HEK293 (cell line): ENCODE data around the gene VPS11.

Experiments used
- FEZF1 ChIP-seq: fragments of 450-650 bp; formaldehyde crosslinking; IDR thresholded peaks from 2 replicates; pipeline ENCODE4 v1.5.1; 2016; ENCODE audit warnings: missing biosample characterization, missing genetic modification characterization
- GFI1B ChIP-seq: fragments of 450-650 bp; formaldehyde crosslinking; IDR thresholded peaks from 2 replicates; pipeline ENCODE4 v1.5.1; 2016; ENCODE audit warnings: missing biosample characterization, missing genetic modification characterization
- MEIS1 ChIP-seq: sonication (generic); formaldehyde crosslinking; IDR thresholded peaks from 2 replicates; pipeline ENCODE4 v1.8.1; 2022; ENCODE audit warnings: missing genetic modification reagents, mild to moderate bottlenecking, borderline replicate concordance
- PATZ1 ChIP-seq: fragments of 450-650 bp; formaldehyde crosslinking; IDR thresholded peaks from 2 replicates; pipeline ENCODE4 v1.5.1; 2016; ENCODE audit warnings: missing biosample characterization, missing genetic modification characterization
- PRDM10 ChIP-seq: fragments of 450-650 bp; formaldehyde crosslinking; IDR thresholded peaks from 2 replicates; pipeline ENCODE4 v1.5.1; 2016; ENCODE audit warnings: missing biosample characterization, missing genetic modification characterization
- REPIN1 ChIP-seq: fragments of 450-650 bp; formaldehyde crosslinking; IDR thresholded peaks from 2 replicates; pipeline ENCODE4 v1.5.1; 2017; ENCODE audit warnings: missing biosample characterization, missing genetic modification characterization, low read depth
- SALL2 ChIP-seq: fragments of 450-650 bp; formaldehyde crosslinking; IDR thresholded peaks from 2 replicates; pipeline ENCODE4 v1.5.0; 2017; ENCODE audit warnings: missing biosample characterization, mild to moderate bottlenecking, missing genetic modification characterization, borderline replicate concordance
- SCRT1 ChIP-seq: fragments of 450-650 bp; formaldehyde crosslinking; IDR thresholded peaks from 2 replicates; pipeline ENCODE4 v1.5.1; 2016; ENCODE audit warnings: missing biosample characterization, missing genetic modification characterization, borderline replicate concordance
- YY1 ChIP-seq: fragments of 450-650 bp; formaldehyde crosslinking; IDR thresholded peaks from 2 replicates; pipeline ENCODE4 v1.5.1; 2018; ENCODE audit warnings: missing biosample characterization, missing genetic modification characterization
- ZBTB11 ChIP-seq: fragments of 450-650 bp; formaldehyde crosslinking; conservative IDR thresholded peaks from 2 replicates; pipeline ENCODE4 v1.5.1; 2016; ENCODE audit warnings: low read depth, missing biosample characterization, missing genetic modification characterization
- ZBTB48 ChIP-seq: fragments of 450-650 bp; formaldehyde crosslinking; IDR thresholded peaks from 2 replicates; pipeline ENCODE4 v1.5.1; 2016; ENCODE audit warnings: missing biosample characterization, missing genetic modification characterization
- ZNF121 ChIP-seq: fragments of 450-650 bp; formaldehyde crosslinking; IDR thresholded peaks from 2 replicates; pipeline ENCODE4 v1.5.1; 2016; ENCODE audit warnings: missing biosample characterization, missing genetic modification characterization
- ZNF174 ChIP-seq: fragments of 450-650 bp; formaldehyde crosslinking; IDR thresholded peaks from 2 replicates; pipeline ENCODE4 v1.5.0; 2017; ENCODE audit warnings: missing biosample characterization, mild to moderate bottlenecking, missing genetic modification characterization
- ZNF175 ChIP-seq: fragments of 450-650 bp; formaldehyde crosslinking; IDR thresholded peaks from 2 replicates; pipeline ENCODE4 v1.5.1; 2016; ENCODE audit warnings: missing biosample characterization, missing genetic modification characterization
- ZNF202 ChIP-seq: fragments of 450-650 bp; formaldehyde crosslinking; IDR thresholded peaks from 2 replicates; pipeline ENCODE4 v1.5.1; 2016; ENCODE audit warnings: missing biosample characterization, missing genetic modification characterization, borderline replicate concordance
- ZNF221 ChIP-seq: fragments of 450-650 bp; formaldehyde crosslinking; IDR thresholded peaks from 2 replicates; pipeline ENCODE4 v1.5.1; 2017; ENCODE audit warnings: missing biosample characterization, missing genetic modification characterization, borderline replicate concordance
- ZNF239 ChIP-seq: fragments of 450-650 bp; formaldehyde crosslinking; IDR thresholded peaks from 2 replicates; pipeline ENCODE4 v1.5.1; 2016; ENCODE audit warnings: missing biosample characterization, missing genetic modification characterization
- ZNF423 ChIP-seq: fragments of 450-650 bp; formaldehyde crosslinking; IDR thresholded peaks from 2 replicates; pipeline ENCODE4 v1.5.1; 2016; ENCODE audit warnings: missing biosample characterization, missing genetic modification characterization
- ZNF510 ChIP-seq: fragments of 450-650 bp; formaldehyde crosslinking; IDR thresholded peaks from 2 replicates; pipeline ENCODE4 v1.5.1; 2018; ENCODE audit warnings: mild to moderate bottlenecking, missing genetic modification characterization, missing biosample characterization; ENCODE audit not compliant: insufficient replicate concordance
- ZNF544 ChIP-seq: fragments of 450-650 bp; formaldehyde crosslinking; IDR thresholded peaks from 2 replicates; pipeline ENCODE4 v1.5.0; 2017; ENCODE audit warnings: missing biosample characterization, missing genetic modification characterization
- ZNF548 ChIP-seq: fragments of 450-650 bp; formaldehyde crosslinking; IDR thresholded peaks from 2 replicates; pipeline ENCODE4 v1.5.1; 2016; ENCODE audit warnings: missing biosample characterization, missing genetic modification characterization
- ZNF600 ChIP-seq: fragments of 450-650 bp; formaldehyde crosslinking; IDR thresholded peaks from 2 replicates; pipeline ENCODE4 v1.5.1; 2016; ENCODE audit warnings: missing biosample characterization, missing genetic modification characterization
- ZNF654 ChIP-seq: fragments of 450-650 bp; formaldehyde crosslinking; IDR thresholded peaks from 2 replicates; pipeline ENCODE4 v1.5.1; 2016; ENCODE audit warnings: low read depth, missing biosample characterization, missing genetic modification characterization
- ZNF660 ChIP-seq: fragments of 450-650 bp; IDR thresholded peaks from 2 replicates; pipeline ENCODE4 v1.5.1; 2018; ENCODE audit warnings: missing biosample characterization, mild to moderate bottlenecking, missing genetic modification characterization
- ZNF670 ChIP-seq: fragments of 450-650 bp; formaldehyde crosslinking; IDR thresholded peaks from 2 replicates; pipeline ENCODE4 v1.5.1; 2016; ENCODE audit warnings: missing biosample characterization, missing genetic modification characterization, low read depth
- ZNF701 ChIP-seq: fragments of 450-650 bp; formaldehyde crosslinking; IDR thresholded peaks from 2 replicates; pipeline ENCODE4 v1.5.1; 2016; ENCODE audit warnings: missing biosample characterization, missing genetic modification characterization
- ZNF76 ChIP-seq: fragments of 450-650 bp; formaldehyde crosslinking; IDR thresholded peaks from 2 replicates; pipeline ENCODE4; 2016; ENCODE audit warnings: low read depth, missing biosample characterization, missing genetic modification characterization, borderline replicate concordance
- ZSCAN16 ChIP-seq: fragments of 450-650 bp; formaldehyde crosslinking; IDR thresholded peaks from 2 replicates; pipeline ENCODE4 v1.5.1; 2016; ENCODE audit warnings: missing biosample characterization, missing genetic modification characterization
- TF ChIP-seq, protein P1 (sequence below): fragments of 450-650 bp; formaldehyde crosslinking; IDR thresholded peaks from 2 replicates; pipeline ENCODE4 v1.5.1; 2017; ENCODE audit warnings: missing biosample characterization, missing genetic modification characterization

The VPS11 gene

GRCh38 chr11:119095066-119095880 is 27.7 kb downstream of the VPS11 start (continued):
- TF ChIP-seq ZBTB11 (tag by site-specific recombination) (0 out of 2 replicates have a peak, but pooled peaks have one; percentile 15), ZNF174 (tag by site-specific recombination) (no peak), ZNF175 (no peak), ZNF423 (tag by site-specific recombination) (no peak), FEZF1 (no peak), ZNF660 (peak; percentile 90), ZNF121 (no peak), ZBTB48 (no peak), ZNF221 (tag by site-specific recombination) (no peak), ZNF701 (tag by site-specific recombination) (no peak), ZNF202 (no peak), ZNF544 (tag by site-specific recombination) (no peak), ZNF670 (tag by site-specific recombination) (no peak), ZNF654 (tag by site-specific recombination) (no peak), SALL2 (tag by site-specific recombination) (no peak), ZNF600 (tag by site-specific recombination) (peak; percentile 47), SCRT1 (tag by site-specific recombination) (0 out of 2 replicates have a peak, but pooled peaks have one; percentile 40), PRDM10 (no peak), ZNF548 (tag by site-specific recombination) (no peak), PATZ1 (tag by site-specific recombination) (no peak), ZSCAN16 (tag by site-specific recombination) (no peak), YY1 (tag by site-specific recombination) (peak; percentile 50; the same call in 1 of the 2 replicates), ZNF239 (no peak), ZNF510 (tag by site-specific recombination) (no peak), GFI1B (tag by site-specific recombination) (peak; percentile 72), ZNF76 (tag by site-specific recombination) (peak; percentile 43; the same call in 1 of the 2 replicates), REPIN1 (tag by site-specific recombination) (0 out of 2 replicates have a peak, but pooled peaks have one; percentile 54), MEIS1 (CRISPR knock-in tag) (no peak; the same call in 1 of the 2 replicates)
- TF ChIP-seq, protein P1, sequence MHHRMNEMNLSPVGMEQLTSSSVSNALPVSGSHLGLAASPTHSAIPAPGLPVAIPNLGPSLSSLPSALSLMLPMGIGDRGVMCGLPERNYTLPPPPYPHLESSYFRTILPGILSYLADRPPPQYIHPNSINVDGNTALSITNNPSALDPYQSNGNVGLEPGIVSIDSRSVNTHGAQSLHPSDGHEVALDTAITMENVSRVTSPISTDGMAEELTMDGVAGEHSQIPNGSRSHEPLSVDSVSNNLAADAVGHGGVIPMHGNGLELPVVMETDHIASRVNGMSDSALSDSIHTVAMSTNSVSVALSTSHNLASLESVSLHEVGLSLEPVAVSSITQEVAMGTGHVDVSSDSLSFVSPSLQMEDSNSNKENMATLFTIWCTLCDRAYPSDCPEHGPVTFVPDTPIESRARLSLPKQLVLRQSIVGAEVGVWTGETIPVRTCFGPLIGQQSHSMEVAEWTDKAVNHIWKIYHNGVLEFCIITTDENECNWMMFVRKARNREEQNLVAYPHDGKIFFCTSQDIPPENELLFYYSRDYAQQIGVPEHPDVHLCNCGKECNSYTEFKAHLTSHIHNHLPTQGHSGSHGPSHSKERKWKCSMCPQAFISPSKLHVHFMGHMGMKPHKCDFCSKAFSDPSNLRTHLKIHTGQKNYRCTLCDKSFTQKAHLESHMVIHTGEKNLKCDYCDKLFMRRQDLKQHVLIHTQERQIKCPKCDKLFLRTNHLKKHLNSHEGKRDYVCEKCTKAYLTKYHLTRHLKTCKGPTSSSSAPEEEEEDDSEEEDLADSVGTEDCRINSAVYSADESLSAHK (tag by site-specific recombination): no peak
